ENCODE data around the gene CCDC178. TPM values are rescaled to one million over a fixed set of nuclear protein-coding genes. Genes with fewer than 3 reads are reported as not detected.
"Not testable (repeated sequence)": the region's sequence is repeated elsewhere in the genome, so short reads cannot be mapped to it uniquely, and the experiment has no call there.

Gene CCDC178
- total RNA-seq (2014; rRNA removed; shearing (Covaris generic)): not detected in 2 replicates

DNA sequence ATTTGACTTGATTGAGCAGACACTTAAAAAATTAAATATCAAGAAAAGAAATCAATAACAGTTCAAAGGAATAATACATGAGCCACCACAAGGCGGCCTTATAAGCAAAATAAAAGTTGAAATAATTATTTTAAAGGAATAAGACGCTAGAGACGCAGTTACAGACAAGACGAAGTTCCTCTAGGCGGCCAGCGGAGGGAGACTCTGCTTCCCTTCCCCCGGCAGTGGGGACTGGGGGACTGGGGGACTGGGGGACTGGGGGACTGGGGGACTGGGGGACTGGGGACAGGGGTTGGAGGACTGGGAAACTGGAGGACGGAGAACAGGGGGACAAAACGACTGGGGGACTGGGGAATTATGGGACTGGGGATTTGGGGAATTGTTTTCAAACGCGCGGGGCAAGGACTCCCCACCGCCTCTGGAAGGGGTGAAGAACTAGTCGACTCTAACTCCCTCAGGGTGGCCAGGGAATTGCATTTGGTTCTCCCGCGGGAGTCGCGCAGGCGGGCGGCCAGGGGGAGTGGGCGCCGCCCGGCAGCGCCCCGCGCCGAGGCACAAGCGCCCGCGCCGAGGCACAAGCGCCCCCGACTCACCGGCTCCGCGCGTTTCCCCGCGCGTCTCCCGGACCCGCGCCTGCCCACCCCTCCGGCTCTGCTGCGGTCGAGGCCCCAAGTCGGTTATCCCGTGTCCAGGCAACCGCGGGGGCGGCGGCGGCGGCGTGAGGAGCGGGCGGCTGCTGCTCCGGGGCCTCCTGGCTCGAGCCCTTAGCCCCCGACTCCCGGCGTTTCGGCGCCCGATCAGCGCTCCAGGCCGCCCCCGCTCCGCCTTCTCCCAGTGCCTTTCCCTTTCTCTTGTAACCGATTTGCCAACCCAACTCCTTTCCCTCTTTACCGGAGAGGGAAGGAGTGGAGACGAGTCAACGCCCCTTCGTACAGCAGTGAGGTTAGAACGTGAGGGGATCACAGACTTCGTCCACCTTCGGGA lies at the start of gene CCDC178:
Gene CCDC178 (minus strand): TSS at position 662 of the 984 bp plus-strand sequence. CDS start 28,633 bp downstream, outside the sequence.
- peak; percentile 1 for DNase-seq (ENCODE audit: low read depth)

DNA sequence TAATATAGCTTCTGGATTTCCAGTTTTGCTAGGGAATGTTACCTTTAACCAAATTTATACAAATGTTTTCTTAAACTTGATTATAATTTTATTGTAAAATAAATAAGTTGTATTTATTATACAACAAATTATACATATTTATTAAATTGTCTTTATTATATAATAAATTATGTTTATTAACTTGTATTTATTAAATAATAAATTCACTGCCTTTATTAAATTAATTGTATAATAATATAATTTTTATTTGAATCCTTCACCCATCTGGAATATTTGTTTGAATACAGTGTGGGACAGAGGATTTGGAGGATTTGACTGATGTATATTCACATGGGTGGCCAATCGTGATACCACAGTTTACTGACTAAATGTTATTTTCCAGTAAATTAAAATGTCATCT lies 43.4 kb upstream of the CCDC178 start:
- DNase-seq (ENCODE audit: low read depth): no peak

- DNase-seq (ENCODE audit: low read depth): no peak
Measured at GRCh38 chr18:33472509-33472908, 32.0 kb upstream of the CCDC178 start.

- DNase-seq (ENCODE audit: low read depth): no peak
Measured at GRCh38 chr18:33470216-33470615, 29.7 kb upstream of the CCDC178 start.

DNA sequence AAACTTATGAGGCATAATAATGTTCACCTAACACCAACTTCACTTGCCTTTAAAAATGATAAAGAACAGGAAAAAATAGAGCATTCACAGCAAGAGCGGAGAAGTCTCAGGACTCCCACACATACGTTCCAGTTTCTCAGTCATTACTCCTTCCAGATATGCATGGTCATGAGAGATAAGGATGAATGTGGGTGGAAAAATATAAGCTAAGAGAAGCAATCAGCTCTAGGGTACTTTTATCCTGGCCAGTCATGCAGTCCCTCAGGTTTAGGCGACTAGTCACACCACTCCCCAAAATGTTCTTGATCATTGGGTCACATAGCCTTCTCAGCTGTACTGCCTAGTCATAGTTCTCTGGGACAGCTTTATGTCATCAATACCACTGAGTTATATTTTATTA lies 29.2 kb upstream of the CCDC178 start:
- DNase-seq (ENCODE audit: low read depth): no peak

DNA sequence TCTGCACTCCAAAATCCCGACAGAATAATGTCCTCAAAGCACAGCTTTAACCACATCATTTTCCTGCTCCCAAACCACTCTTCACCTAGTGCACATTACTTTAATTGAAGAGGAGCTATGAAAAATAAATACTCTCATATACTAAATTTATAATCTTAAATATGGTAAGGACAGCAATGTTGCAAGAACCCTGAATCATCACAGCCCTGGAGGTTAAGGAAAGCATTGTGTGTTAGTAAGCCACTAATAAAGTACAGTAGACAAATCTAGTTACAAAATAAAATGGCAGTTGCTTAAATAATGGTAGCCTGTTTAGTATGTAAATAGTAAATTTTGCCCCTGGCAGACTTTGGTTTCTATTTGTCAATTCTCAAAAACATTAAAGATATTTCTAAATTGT lies 27.0 kb upstream of the CCDC178 start:
- no peak for DNase-seq (ENCODE audit: low read depth)

DNA sequence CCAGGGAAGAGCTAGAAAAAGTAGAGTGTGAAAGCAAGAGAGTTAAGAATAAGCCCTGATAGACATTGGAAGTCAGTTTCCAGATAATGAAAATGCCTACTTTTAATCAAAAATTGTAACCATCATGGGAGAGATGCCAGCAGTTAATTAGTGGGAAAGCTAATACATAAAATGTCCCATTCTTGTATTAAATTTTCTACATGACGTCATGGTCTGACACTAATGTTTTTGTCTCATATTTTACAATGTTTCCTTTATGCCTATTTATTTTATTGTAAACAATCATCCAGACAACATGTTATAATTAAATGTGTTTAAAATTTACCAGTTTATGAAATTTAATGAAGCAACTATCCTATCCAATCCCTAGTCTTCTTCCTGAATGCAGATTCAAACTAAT lies 26.3 kb upstream of the CCDC178 start:
- no peak for DNase-seq (ENCODE audit: low read depth)

- DNase-seq (ENCODE audit: low read depth): no peak
Measured at GRCh38 chr18:33460681-33461080, 20.2 kb upstream of the CCDC178 start.

DNA sequence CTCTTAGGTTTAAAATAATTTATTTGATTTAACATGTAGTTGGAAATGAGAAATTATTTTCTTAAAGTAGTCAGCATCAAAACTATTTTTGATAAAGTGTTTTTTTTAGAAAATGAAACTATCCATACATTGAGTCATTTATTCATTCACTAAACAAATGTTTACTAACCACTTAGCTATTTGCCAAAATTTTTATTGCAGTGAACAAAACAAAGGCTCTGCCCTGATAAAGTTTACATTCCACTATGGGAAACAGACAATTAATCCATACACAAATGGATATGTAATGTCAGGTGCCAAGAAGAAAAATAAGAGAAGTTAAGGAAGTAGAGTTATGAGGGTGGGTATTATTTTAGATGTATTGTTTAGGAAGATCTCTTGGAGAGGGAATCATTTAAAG lies 19.1 kb upstream of the CCDC178 start:
- DNase-seq (ENCODE audit: low read depth): no peak

DNA sequence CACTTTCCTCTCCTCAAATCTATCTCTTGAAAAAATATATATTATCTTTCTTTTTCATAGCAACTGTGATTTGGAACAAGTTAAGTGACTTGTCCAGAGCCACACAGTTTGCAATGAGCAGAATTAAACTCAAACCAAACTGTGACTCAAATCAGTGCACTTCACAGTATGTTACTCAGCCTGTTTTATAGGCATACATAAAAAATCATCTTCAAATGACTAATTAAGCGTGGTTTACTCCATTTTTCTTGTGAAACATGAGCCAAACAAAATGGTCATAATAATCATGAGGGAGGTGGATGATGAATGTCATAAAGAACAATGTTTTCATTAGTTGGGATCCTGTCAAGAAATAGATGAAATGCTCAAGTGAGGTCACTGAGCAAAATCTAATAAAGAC lies 6.1 kb upstream of the CCDC178 start:
- DNase-seq (ENCODE audit: low read depth): no peak

GRCh38 chr18:33444709-33445108 lies 4.2 kb upstream of the CCDC178 start:
- DNase-seq (ENCODE audit: low read depth): no peak

GRCh38 chr18:33432857-33433256 lies 7.7 kb downstream of the CCDC178 start:
- DNase-seq (ENCODE audit: low read depth): no peak

GRCh38 chr18:33427549-33427948 lies 13.0 kb downstream of the CCDC178 start:
- DNase-seq (ENCODE audit: low read depth): no peak

DNA sequence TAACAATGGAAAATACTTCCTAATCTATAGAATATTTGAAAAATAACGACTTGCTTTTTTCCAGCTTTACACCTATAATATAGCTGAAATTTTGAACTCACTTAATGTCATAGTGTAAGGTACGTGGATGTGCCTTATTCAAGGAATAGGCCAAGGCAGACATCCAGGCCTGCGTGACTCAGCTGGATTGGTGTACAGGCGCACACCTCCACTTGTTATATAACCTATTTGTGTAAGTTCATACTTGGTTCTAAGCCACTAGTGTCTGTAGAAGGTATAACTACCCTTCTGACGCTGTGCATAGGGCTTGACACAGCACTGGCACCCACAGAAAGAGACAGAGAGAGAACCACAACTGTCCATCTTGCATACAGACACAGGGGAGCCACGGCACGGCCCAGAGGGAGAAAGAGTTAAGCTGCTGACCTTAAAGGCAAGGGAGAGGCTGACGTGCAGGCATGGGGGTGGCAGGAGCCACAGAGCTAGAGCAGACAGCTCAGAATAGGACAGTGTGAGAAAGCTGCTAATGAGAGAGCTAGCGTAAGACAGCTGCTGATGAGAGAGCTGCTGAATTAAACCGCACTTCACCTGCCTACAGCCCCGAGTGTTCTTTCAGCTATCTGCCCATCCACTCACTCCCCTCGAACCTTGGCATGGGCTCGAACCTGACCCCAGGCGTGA lies 16.1 kb downstream of the CCDC178 start:
- DNase-seq (ENCODE audit: low read depth): no peak

- DNase-seq (ENCODE audit: low read depth): no peak
Measured at GRCh38 chr18:33421225-33421624, 19.3 kb downstream of the CCDC178 start.

GRCh38 chr18:33404244-33404873 lies 36.2 kb downstream of the CCDC178 start:
- no peak for DNase-seq (ENCODE audit: low read depth)

- not testable (repeated sequence) for DNase-seq (ENCODE audit: low read depth)
Measured at GRCh38 chr18:33398939-33399338, 41.6 kb downstream of the CCDC178 start.

DNA sequence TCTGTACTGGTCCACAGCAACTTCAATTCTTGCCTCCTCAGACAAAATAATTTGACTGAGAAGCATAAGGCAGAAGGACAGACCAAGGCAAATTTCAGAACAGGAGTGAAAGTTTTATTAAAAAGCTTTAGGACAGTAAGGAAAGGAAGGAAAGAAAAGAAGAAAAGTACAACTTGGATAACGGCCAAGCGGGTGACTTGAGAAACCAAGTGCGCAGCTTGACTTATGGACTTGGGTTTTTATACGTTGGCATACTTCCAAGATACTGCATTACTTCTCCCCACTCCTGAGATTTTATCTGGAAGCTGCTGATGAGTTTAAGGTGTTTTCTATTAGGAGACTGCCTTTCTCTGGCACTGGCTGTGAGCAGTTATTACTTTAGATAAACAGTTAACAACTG lies 64.7 kb downstream of the CCDC178 start:
- no peak for DNase-seq (ENCODE audit: low read depth)

DNA sequence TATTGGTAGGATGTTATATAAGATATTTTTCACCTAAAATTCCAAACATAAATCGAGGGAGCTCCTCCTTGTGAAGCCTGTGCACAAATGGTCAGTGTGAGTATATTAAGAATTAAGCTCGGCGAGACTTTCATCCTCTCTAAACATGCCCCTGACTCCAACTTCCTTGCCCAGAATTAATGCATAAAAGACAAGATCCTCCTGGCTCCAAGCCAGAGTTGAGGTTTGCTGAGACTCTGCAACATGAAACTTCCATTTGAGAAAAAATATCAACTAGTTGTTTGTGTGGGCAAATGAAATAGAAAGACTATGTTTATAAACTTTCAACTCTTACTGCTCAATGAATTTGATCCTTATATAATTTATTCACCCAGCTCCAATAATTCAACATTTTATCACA lies 68.1 kb downstream of the CCDC178 start:
- DNase-seq (ENCODE audit: low read depth): no peak

DNA sequence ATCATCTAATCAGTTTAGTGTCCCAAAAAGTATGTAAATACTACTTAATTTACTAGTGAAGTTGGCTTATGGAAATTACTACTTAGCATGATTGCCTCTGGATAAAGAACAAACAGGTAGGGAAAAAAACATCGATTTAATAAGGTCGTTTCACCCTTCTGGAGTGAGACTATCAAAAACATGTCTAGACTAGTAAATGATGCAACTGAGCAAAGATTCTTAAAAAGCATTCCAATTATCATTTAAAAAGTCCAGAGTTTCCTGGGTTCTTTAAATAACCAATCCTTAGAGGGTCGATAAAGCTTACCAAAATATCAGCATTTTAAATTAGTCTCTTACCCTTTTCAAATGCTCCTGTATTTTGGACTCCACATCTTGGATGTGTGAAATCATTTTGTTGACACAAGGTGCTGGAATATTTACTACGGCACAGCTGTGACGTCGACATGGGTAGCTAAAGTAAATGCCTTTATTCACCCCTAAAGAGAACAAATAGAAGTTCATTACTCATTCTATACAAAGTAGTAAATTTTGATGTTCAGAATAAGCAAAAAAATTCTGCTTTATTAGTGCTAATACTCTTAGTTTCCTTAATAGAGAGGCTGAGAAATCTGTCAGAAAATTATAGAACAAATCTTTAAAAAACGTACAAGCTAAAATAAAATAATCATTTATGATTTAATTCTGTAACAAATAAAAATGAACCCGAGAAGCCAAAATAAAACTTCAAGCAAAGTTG lies 70.6 kb downstream of the CCDC178 start:
- DNase-seq (ENCODE audit: low read depth): no peak

- no peak for DNase-seq (ENCODE audit: low read depth)
Measured at GRCh38 chr18:33356735-33357134, 83.8 kb downstream of the CCDC178 start.

DNA sequence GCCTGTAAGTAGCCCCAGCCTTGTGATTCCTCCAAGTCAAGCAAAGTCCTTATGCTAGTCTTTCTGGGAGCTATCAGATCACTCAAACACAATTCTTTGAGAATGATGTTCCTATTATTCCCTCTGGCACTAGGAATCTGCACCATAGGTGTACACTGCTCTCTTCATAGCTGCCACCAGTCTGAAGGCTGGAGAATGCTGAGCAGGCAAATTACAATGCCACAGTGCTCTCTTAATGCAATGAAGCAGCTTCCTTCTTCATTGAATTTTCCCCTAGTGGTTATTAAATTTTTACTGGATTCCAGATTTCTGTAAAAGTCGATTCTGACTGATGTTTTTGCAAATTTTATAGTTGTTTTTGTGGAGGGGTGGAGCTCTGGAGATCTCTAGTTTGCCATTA lies 84.8 kb downstream of the CCDC178 start:
- DNase-seq (ENCODE audit: low read depth): no peak
